Muscle of leg (tissue), 11 donors: ENCODE results near the gene LAMP2. TPM values are rescaled to one million over a fixed set of nuclear protein-coding genes. Genes with fewer than 3 reads are reported as not detected.

ENCODE experiments used
- DNase-seq: peaks from one replicate; pipeline ENCODE4 v3.0.0; 2013
- H3K27ac ChIP-seq: one replicate; pipeline ENCODE4 v1.5.1; 2013; ENCODE audit warnings: mild to moderate bottlenecking, low read length, control low read depth
- H3K27me3 ChIP-seq: one replicate; pipeline ENCODE4 v1.6.1; 2013; ENCODE audit warnings: low read length; ENCODE audit not compliant: control insufficient read depth, insufficient read depth
- H3K36me3 ChIP-seq: one replicate; pipeline ENCODE4 v1.6.1; 2013; ENCODE audit warnings: low read length; ENCODE audit not compliant: control insufficient read depth, insufficient read depth
- H3K4me1 ChIP-seq: one replicate; pipeline ENCODE4 v1.6.1; 2013; ENCODE audit warnings: low read length; ENCODE audit not compliant: control insufficient read depth, insufficient read depth
- H3K4me3 ChIP-seq: one replicate; pipeline ENCODE4 v1.5.1; 2013; ENCODE audit warnings: low read length, control low read depth
- H3K9me3 ChIP-seq: replicated peaks from 2 replicates; pipeline ENCODE4 v1.6.1; 2013; ENCODE audit warnings: low read depth, low read length; ENCODE audit not compliant: control insufficient read depth
- WGBS: methylation state at CpG from one replicate; pipeline ENCODE4 v1.1.5; 2013; ENCODE audit warnings: missing lambda C conversion rate; ENCODE audit not compliant: insufficient coverage; 5-methylcytosine and 5-hydroxymethylcytosine counted together
- polyA plus RNA-seq, 8 donors: library from polyadenylated mRNA; unstranded; fragments of 120-200 nt; gene quantifications; one replicate each; pipeline versions ENCODE4 v1.2.1 to v1.2.3, GENCODE V29; 2013; ENCODE audit warnings: inconsistent platforms in 1 of 8, low replicate concordance in 1 of 8; ENCODE audit not compliant: insufficient read length in 8 of 8, insufficient read depth in 1 of 8
- total RNA-seq: library from RNA; stranded (reverse); fragments of 120-200 nt; gene quantifications from one replicate; pipeline ENCODE4 v1.2.4, GENCODE V29; 2013

Gene LAMP2
- total and polyA plus RNA-seq, 9 donors = 99.5 to 140 (median 120) TPM

GRCh38 chrX:120378570-120378969 lies 90.5 kb downstream of the LAMP2 start:
- no peak overlapping the region for H3K27ac ChIP-seq
- peaks cover 4% of the 10 kb centered on the region for H3K36me3 ChIP-seq
- H3K4me3 ChIP-seq = no peak overlapping the region
- H3K9me3 ChIP-seq = no peaks in the 10 kb centered on the region
- peaks cover 8% of the 10 kb centered on the region for H3K27me3 ChIP-seq
- DNase-seq = no peak
- WGBS = 79% methylated on average over 2 of the region's 5 CpGs
- no peaks in the 10 kb centered on the region for H3K4me1 ChIP-seq

Other genes with a start within 250 kb of the LAMP2 start
- 12.7 TPM for gene ZBTB33, start 218.5 kb downstream of the LAMP2 start, total RNA-seq
- gene ZBTB33, start 218.5 kb downstream of the LAMP2 start, polyA plus RNA-seq = 10 to 100 TPM in 7 of 8 donors, 1 to 10 TPM in 1; 9.3 to 19.4 (median 14.4) TPM
- 3.3 TPM for gene TMEM255A, start 157.8 kb downstream of the LAMP2 start, total RNA-seq
- 10 to 100 TPM in 6 of 8 donors, 1 to 10 TPM in 2; 7.8 to 15.5 (median 11.6) TPM for gene TMEM255A, start 157.8 kb downstream of the LAMP2 start, polyA plus RNA-seq
- gene ATP1B4, start 107.2 kb downstream of the LAMP2 start, total RNA-seq = 298 TPM
- 100 to 1,000 TPM; 157 to 359 (median 241) TPM for gene ATP1B4, start 107.2 kb downstream of the LAMP2 start, polyA plus RNA-seq
- gene CUL4B, start 91.7 kb upstream of the LAMP2 start, total RNA-seq = 19.0 TPM
- gene CUL4B, start 91.7 kb upstream of the LAMP2 start, polyA plus RNA-seq = 10 to 100 TPM; 23.6 to 39.7 (median 28.4) TPM
- 41.5 TPM for gene MCTS1, start 134.8 kb upstream of the LAMP2 start, total RNA-seq
- 10 to 100 TPM; 33.4 to 43.6 (median 38.1) TPM for gene MCTS1, start 134.8 kb upstream of the LAMP2 start, polyA plus RNA-seq
- 15.6 TPM for gene C1GALT1C1, start 160.8 kb upstream of the LAMP2 start, total RNA-seq
- gene C1GALT1C1, start 160.8 kb upstream of the LAMP2 start, polyA plus RNA-seq = 10 to 100 TPM; 13.4 to 19.5 (median 15.5) TPM